HUES48 (cell line): Measurements from ENCODE around the gene ENDOD1.

Source experiments
- H3K27ac ChIP-seq: one replicate; pipeline ENCODE4 v1.7.0; 2013; ENCODE audit warnings: low read depth, low read length, inconsistent platforms
- H3K27me3 ChIP-seq: 2 replicates; pipeline ENCODE4 v1.6.1; 2013; ENCODE audit warnings: mild to moderate bottlenecking, low read length; ENCODE audit not compliant: control insufficient read depth, insufficient read depth
- H3K36me3 ChIP-seq: 2 replicates; pipeline ENCODE4 v1.6.1; 2013; ENCODE audit warnings: low read length; ENCODE audit not compliant: control insufficient read depth, insufficient read depth
- H3K4me1 ChIP-seq: 2 replicates; pipeline ENCODE4 v1.6.1; 2013; ENCODE audit warnings: mild to moderate bottlenecking, low read length; ENCODE audit not compliant: control insufficient read depth, insufficient read depth
- H3K4me3 ChIP-seq: 2 replicates; pipeline ENCODE4 v1.5.1; 2013; ENCODE audit warnings: mild to moderate bottlenecking, low read depth, low read length
- H3K9ac ChIP-seq: 2 replicates; pipeline ENCODE4 v1.6.1; 2013; ENCODE audit warnings: mild to moderate bottlenecking, low read depth, low read length, moderate library complexity
- H3K9me3 ChIP-seq: 2 replicates; pipeline ENCODE4 v1.6.1; 2013; ENCODE audit warnings: low read length; ENCODE audit not compliant: control insufficient read depth, insufficient read depth

The ENDOD1 gene

DNA sequence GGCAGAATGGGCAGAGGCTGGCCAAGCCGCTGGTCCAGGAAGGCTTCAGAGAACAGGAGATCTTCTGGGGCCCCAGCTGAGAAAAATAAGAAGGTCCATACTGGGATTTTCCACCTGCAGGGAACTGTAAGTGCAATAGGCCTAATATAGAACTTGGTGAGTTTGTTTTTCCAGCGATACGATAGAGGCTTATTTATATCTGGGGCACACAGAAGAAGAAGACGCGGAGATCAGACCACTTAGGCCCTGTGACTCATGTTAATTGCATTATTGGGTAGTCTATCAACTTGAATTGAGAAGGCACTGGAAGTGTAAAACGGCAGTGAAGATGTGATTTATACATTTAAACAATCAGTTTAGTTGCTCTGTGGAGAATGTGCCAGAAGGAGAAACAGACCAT, 30.6 kb upstream of the ENDOD1 start:
- H3K4me1 ChIP-seq, result no peaks in the 10 kb centered on the region
- no peaks in the 10 kb centered on the region for H3K9me3 ChIP-seq
- no peaks in the 10 kb centered on the region for H3K36me3 ChIP-seq
- no peak overlapping the region for H3K9ac ChIP-seq
- no peak overlapping the region for H3K4me3 ChIP-seq
- no peak overlapping the region for H3K27ac ChIP-seq
- H3K27me3 ChIP-seq, result peaks cover 4% of the 10 kb centered on the region

- H3K9ac ChIP-seq, result no peak overlapping the region
- H3K9me3 ChIP-seq, result no peaks in the 10 kb centered on the region
- no peaks in the 10 kb centered on the region for H3K36me3 ChIP-seq
- H3K4me3 ChIP-seq, result no peak overlapping the region
- no peak overlapping the region for H3K27ac ChIP-seq
- H3K27me3 ChIP-seq, result peaks cover 14% of the 10 kb centered on the region
- peaks cover 13% of the 10 kb centered on the region for H3K4me1 ChIP-seq
These were observed 24.3 kb upstream of the ENDOD1 start for GRCh38 chr11:95065336-95065735.

DNA sequence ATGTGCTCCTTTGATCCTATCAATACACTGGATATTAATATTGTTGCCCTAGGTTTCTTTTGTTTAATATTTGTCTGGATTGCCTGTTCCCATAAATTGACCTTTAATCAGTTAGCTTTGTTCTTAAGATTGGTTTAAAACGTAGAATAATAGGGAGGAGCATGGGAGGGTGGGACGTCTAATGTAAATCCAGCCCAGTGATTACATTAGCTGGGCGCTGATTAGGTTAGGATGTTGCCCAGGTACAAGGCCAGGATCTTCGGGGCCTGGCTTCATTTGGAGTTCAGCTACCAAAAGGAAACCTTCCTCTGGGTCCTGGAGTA, 23.0 kb upstream of the ENDOD1 start, which contains the start of gene SRSF8:
SRSF8 (plus strand) TSS at position 204 of the 323 bp plus-strand sequence. CDS start 308 bp downstream, outside the sequence.
- peaks cover 10% of the 10 kb centered on the region for H3K27me3 ChIP-seq
- H3K4me3 ChIP-seq, result peak within 1 kb of the TSS; percentile 88
- H3K36me3 ChIP-seq, result no peaks in the 10 kb centered on the region
- peaks cover 13% of the 10 kb centered on the region for H3K4me1 ChIP-seq
- H3K27ac ChIP-seq, result peak within 1 kb of the TSS; percentile 73
- H3K9me3 ChIP-seq, result no peaks in the 10 kb centered on the region
- peak within 1 kb of the TSS; percentile 81 for H3K9ac ChIP-seq

DNA sequence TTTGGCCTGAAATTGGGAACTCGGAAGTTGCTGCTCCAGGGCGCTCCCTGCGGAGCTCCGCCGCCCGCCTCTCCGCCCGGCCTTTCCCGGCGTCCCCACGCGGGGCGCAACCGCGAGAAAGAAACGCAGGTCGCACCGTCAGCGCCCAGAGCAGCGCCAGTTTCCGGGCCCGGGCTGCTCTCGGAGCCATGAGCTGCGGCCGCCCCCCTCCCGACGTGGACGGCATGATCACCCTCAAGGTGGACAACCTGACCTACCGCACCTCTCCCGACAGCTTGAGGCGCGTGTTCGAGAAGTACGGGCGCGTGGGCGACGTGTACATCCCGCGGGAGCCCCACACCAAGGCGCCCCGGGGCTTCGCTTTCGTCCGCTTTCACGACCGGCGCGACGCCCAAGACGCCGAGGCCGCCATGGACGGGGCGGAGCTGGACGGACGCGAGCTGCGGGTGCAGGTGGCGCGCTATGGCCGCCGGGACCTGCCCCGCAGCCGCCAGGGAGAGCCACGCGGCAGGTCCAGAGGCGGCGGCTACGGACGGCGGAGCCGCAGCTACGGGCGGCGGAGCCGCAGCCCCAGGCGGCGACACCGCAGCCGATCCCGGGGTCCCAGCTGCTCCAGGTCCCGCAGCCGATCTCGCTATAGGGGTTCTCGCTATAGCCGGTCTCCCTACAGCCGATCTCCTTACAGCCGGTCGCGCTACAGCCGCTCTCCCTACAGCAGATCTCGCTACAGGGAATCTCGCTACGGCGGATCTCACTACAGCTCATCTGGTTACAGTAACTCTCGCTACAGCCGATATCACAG, 22.4 kb upstream of the ENDOD1 start:
- H3K4me1 ChIP-seq, result peaks cover 13% of the 10 kb centered on the region
- H3K27ac ChIP-seq, result peak overlapping the region; percentile 73
- no peaks in the 10 kb centered on the region for H3K9me3 ChIP-seq
- H3K36me3 ChIP-seq, result no peaks in the 10 kb centered on the region
- peaks cover 10% of the 10 kb centered on the region for H3K27me3 ChIP-seq
- H3K4me3 ChIP-seq, result peak overlapping the region; percentile 88
- H3K9ac ChIP-seq, result peak overlapping the region; percentile 81

DNA sequence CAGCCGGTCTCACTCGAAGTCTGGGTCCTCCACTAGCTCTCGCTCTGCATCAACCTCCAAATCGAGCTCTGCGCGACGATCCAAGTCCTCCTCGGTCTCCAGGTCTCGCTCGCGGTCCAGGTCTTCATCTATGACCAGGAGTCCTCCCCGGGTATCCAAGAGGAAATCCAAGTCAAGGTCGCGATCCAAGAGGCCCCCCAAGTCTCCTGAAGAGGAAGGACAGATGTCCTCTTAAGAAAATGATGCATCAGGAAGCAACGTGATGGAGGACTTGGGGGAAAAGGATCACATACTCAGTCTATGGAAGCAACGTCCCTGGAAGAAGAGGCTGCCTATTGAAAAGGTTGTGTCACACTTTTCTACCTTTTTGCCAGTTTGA, 21.8 kb upstream of the ENDOD1 start:
- H3K36me3 ChIP-seq, result no peaks in the 10 kb centered on the region
- peaks cover 13% of the 10 kb centered on the region for H3K4me1 ChIP-seq
- peaks cover 10% of the 10 kb centered on the region; the same call in 1 of the 2 replicates for H3K27me3 ChIP-seq
- peak overlapping the region; percentile 88 for H3K4me3 ChIP-seq
- peak overlapping the region; percentile 73 for H3K27ac ChIP-seq
- no peaks in the 10 kb centered on the region for H3K9me3 ChIP-seq
- peak overlapping the region; percentile 81 for H3K9ac ChIP-seq

DNA sequence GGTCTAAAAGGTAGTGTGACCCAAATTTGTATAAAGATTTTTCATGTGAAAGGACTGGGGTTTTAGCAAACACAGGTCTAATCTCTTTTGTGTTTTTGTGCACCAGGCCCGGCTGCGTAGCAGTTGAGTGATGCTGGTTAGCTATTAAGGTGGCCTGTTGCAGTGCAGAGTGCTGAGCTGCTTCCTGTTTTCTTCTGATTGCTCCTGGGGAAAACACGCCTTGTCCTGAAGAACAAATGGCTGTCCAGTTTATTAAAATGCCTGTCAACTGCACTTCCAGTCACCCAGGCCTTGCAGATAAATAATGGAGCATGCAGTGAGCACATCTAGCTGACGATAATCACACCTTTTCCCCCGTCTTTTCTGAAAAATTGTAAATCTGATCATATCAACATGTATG, 21.1 kb upstream of the ENDOD1 start:
- Histone ChIP-seq H3K27me3 (peaks cover 10% of the 10 kb centered on the region; the same call in 1 of the 2 replicates), H3K36me3 (no peaks in the 10 kb centered on the region), H3K4me1 (peaks cover 13% of the 10 kb centered on the region), H3K4me3 (peak overlapping the region; percentile 88), H3K9ac (no peak overlapping the region), H3K9me3 (no peaks in the 10 kb centered on the region), H3K27ac (no peak overlapping the region)

GRCh38 chr11:95070471-95070870, 19.2 kb upstream of the ENDOD1 start:
- no peak overlapping the region for H3K27ac ChIP-seq
- no peak overlapping the region for H3K9ac ChIP-seq
- peaks cover 13% of the 10 kb centered on the region for H3K4me1 ChIP-seq
- no peak overlapping the region for H3K4me3 ChIP-seq
- H3K9me3 ChIP-seq, result no peaks in the 10 kb centered on the region
- no peaks in the 10 kb centered on the region for H3K36me3 ChIP-seq
- H3K27me3 ChIP-seq, result peaks cover 10% of the 10 kb centered on the region; the same call in 1 of the 2 replicates

- Histone ChIP-seq H3K9me3 (no peaks in the 10 kb centered on the region), H3K4me1 (peaks cover 13% of the 10 kb centered on the region; the same call in 1 of the 2 replicates), H3K9ac (no peak overlapping the region), H3K27ac (no peak overlapping the region), H3K36me3 (no peaks in the 10 kb centered on the region), H3K4me3 (no peak overlapping the region), H3K27me3 (peaks cover 9% of the 10 kb centered on the region; the same call in 1 of the 2 replicates)
These were observed 16.7 kb upstream of the ENDOD1 start for GRCh38 chr11:95072948-95073347.

GRCh38 chr11:95074792-95075563, 14.7 kb upstream of the ENDOD1 start:
- H3K4me3 ChIP-seq, result no peak overlapping the region
- H3K27ac ChIP-seq, result no peak overlapping the region
- no peaks in the 10 kb centered on the region for H3K27me3 ChIP-seq
- H3K9ac ChIP-seq, result no peak overlapping the region
- H3K36me3 ChIP-seq, result no peaks in the 10 kb centered on the region
- 0 out of 2 replicates have a peak, but pooled peaks cover 6% of the 10 kb centered on the region for H3K4me1 ChIP-seq
- no peaks in the 10 kb centered on the region for H3K9me3 ChIP-seq

DNA sequence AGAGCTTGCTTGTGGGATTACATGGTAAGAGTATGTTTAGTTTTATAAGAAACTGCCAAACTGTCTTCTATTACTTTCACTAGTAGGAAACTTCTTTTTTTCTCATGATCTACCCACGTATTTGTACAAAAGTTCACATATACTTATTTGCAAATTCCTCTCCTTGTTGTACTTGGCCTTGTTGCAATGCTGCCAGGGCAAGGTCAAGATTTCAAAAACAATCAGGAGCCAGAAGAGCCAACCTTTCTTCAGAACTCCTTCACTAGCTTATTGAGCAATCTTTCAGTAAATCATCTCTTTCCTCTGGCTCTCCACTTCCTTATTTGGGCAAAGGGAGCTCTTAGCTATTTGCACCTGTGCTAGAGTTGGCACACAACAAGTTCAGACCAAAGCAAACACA, 13.2 kb upstream of the ENDOD1 start:
- H3K4me3 ChIP-seq, result no peak overlapping the region
- H3K27me3 ChIP-seq, result no peaks in the 10 kb centered on the region
- H3K36me3 ChIP-seq, result no peaks in the 10 kb centered on the region
- 0 out of 2 replicates have a peak, but pooled peaks cover 6% of the 10 kb centered on the region for H3K4me1 ChIP-seq
- H3K9ac ChIP-seq, result no peak overlapping the region
- H3K9me3 ChIP-seq, result no peaks in the 10 kb centered on the region
- no peak overlapping the region for H3K27ac ChIP-seq

DNA sequence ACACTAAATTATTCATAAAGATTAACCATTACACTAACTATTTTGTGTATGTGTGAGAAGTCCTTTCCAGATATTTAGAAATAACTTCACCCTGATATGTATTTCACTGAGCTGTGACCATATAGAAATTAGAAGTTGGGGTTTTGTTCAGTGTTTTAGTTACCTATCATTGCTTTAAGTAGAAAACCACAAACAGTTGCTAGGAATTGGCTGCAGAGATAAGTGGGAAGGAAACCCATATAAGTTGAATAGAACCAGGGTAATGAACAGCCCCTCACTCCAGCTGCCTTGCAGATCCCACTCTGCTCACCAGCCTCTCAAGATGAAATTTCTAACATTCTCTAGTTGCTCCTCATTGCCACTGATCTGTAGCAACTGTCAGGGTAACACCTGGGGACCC, 12.7 kb upstream of the ENDOD1 start:
- Histone ChIP-seq H3K27ac (no peak overlapping the region), H3K9ac (no peak overlapping the region), H3K36me3 (no peaks in the 10 kb centered on the region), H3K27me3 (no peaks in the 10 kb centered on the region), H3K4me3 (no peak overlapping the region), H3K9me3 (no peaks in the 10 kb centered on the region), H3K4me1 (0 out of 2 replicates have a peak, but pooled peaks cover 6% of the 10 kb centered on the region)
